ENCODE data around the gene NT5M.

The NT5M gene

GRCh38 chr17:17353625-17354484 lies 50.7 kb downstream of the NT5M start:
- DNase-seq (ENCODE audit: low read depth in 2 of 2, low spot score in 1 of 2) = no peak

GRCh38 chr17:17354560-17355349 lies 51.6 kb downstream of the NT5M start:
- DNase-seq (ENCODE audit: low read depth in 2 of 2, low spot score in 1 of 2) = peak; percentile 53 to 63

- no peak for DNase-seq (ENCODE audit: low read depth in 2 of 2, low spot score in 1 of 2)
Observed at GRCh38 chr17:17355426-17355825, 52.3 kb downstream of the NT5M start.

- DNase-seq (ENCODE audit: low read depth in 2 of 2, low spot score in 1 of 2) = peak; percentile 18 to 29
Observed at GRCh38 chr17:17356149-17356930, 53.2 kb downstream of the NT5M start.

GRCh38 chr17:17356931-17357270 lies 53.7 kb downstream of the NT5M start:
- DNase-seq (ENCODE audit: low read depth in 2 of 2, low spot score in 1 of 2) = no peak

GRCh38 chr17:17358060-17358751 lies 55.0 kb downstream of the NT5M start:
- DNase-seq (ENCODE audit: low read depth in 2 of 2, low spot score in 1 of 2) = no peak

GRCh38 chr17:17358866-17359265 lies 55.7 kb downstream of the NT5M start:
- DNase-seq (ENCODE audit: low read depth in 2 of 2, low spot score in 1 of 2) = no peak

- no peak for DNase-seq (ENCODE audit: low read depth in 2 of 2, low spot score in 1 of 2)
Observed at GRCh38 chr17:17359271-17359670, 56.1 kb downstream of the NT5M start.

- DNase-seq (ENCODE audit: low read depth in 2 of 2, low spot score in 1 of 2) = no peak
Observed at GRCh38 chr17:17360087-17360730, 57.0 kb downstream of the NT5M start.

- DNase-seq (ENCODE audit: low read depth in 2 of 2, low spot score in 1 of 2) = no peak
Observed at GRCh38 chr17:17361543-17361866, 58.3 kb downstream of the NT5M start.

- DNase-seq (ENCODE audit: low read depth in 2 of 2, low spot score in 1 of 2) = no peak
Observed at GRCh38 chr17:17361867-17362539, 58.8 kb downstream of the NT5M start.

GRCh38 chr17:17362540-17362930 lies 59.4 kb downstream of the NT5M start:
- DNase-seq (ENCODE audit: low read depth in 2 of 2, low spot score in 1 of 2) = no peak

GRCh38 chr17:17363638-17364337 lies 60.6 kb downstream of the NT5M start:
- DNase-seq (ENCODE audit: low read depth in 2 of 2, low spot score in 1 of 2) = no peak

- no peak for DNase-seq (ENCODE audit: low read depth in 2 of 2, low spot score in 1 of 2)
Observed at GRCh38 chr17:17364338-17364667, 61.1 kb downstream of the NT5M start.

- DNase-seq (ENCODE audit: low read depth in 2 of 2, low spot score in 1 of 2) = no peak
Observed at GRCh38 chr17:17365476-17366110, 62.4 kb downstream of the NT5M start.

- DNase-seq (ENCODE audit: low read depth in 2 of 2, low spot score in 1 of 2) = no peak
Observed at GRCh38 chr17:17366235-17366634, 63.1 kb downstream of the NT5M start.

- no peak for DNase-seq (ENCODE audit: low read depth in 2 of 2, low spot score in 1 of 2)
Observed at GRCh38 chr17:17366941-17367875, 64.0 kb downstream of the NT5M start.

GRCh38 chr17:17367931-17368330 lies 64.8 kb downstream of the NT5M start:
- no peak for DNase-seq (ENCODE audit: low read depth in 2 of 2, low spot score in 1 of 2)

Data from stimulated activated CD8-positive, alpha-beta memory T cell treated with anti-CD3 and anti-CD28 coated beads, Interleukin-4, amount 100 ng/mL, for 1 hour (primary cell).